ENCODE results near the gene NUP188.

The NUP188 gene

DNA sequence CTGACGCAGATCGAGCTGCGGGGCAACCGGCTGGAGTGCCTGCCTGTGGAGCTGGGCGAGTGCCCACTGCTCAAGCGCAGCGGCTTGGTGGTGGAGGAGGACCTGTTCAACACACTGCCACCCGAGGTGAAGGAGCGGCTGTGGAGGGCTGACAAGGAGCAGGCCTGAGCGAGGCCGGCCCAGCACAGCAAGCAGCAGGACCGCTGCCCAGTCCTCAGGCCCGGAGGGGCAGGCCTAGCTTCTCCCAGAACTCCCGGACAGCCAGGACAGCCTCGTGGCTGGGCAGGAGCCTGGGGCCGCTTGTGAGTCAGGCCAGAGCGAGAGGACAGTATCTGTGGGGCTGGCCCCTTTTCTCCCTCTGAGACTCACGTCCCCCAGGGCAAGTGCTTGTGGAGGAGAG lies 31.3 kb upstream of the NUP188 start:
- Histone ChIP-seq H3K27me3 (ENCODE audit: control insufficient read depth, insufficient read depth, low read length) (no peaks in the 10 kb centered on the region), H3K36me3 (ENCODE audit: control insufficient read depth, insufficient read depth, low read length) (peaks cover 41% of the 10 kb centered on the region), H3K27ac (ENCODE audit: low read depth, low read length) (no peak overlapping the region), H3K4me3 (ENCODE audit: low read depth, low read length) (no peak overlapping the region), H3K9ac (ENCODE audit: low read depth, low read length) (no peak overlapping the region), H3K9me3 (ENCODE audit: control insufficient read depth, insufficient read depth, low read length) (no peaks in the 10 kb centered on the region), H3K4me1 (ENCODE audit: control insufficient read depth, insufficient read depth, low read length) (peaks cover 15% of the 10 kb centered on the region)

DNA sequence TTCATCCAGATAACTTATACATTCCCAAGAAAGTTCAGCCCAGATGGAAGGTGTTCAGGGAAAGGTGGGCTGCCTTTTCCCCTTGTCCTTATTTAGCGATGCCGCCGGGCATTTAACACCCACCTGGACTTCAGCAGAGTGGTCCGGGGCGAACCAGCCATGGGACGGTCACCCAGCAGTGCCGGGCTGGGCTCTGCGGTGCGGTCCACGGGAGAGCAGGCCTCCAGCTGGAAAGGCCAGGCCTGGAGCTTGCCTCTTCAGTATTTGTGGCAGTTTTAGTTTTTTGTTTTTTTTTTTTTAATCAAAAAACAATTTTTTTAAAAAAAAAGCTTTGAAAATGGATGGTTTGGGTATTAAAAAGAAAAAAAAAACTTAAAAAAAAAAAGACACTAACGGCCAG lies 30.8 kb upstream of the NUP188 start:
- no peaks in the 10 kb centered on the region for H3K9me3 ChIP-seq (ENCODE audit: control insufficient read depth, insufficient read depth, low read length)
- no peak overlapping the region for H3K9ac ChIP-seq (ENCODE audit: low read depth, low read length)
- H3K4me3 ChIP-seq (ENCODE audit: low read depth, low read length), result no peak overlapping the region
- H3K36me3 ChIP-seq (ENCODE audit: control insufficient read depth, insufficient read depth, low read length), result peaks cover 40% of the 10 kb centered on the region
- peaks cover 14% of the 10 kb centered on the region for H3K4me1 ChIP-seq (ENCODE audit: control insufficient read depth, insufficient read depth, low read length)
- no peak overlapping the region for H3K27ac ChIP-seq (ENCODE audit: low read depth, low read length)
- no peaks in the 10 kb centered on the region for H3K27me3 ChIP-seq (ENCODE audit: control insufficient read depth, insufficient read depth, low read length)

DNA sequence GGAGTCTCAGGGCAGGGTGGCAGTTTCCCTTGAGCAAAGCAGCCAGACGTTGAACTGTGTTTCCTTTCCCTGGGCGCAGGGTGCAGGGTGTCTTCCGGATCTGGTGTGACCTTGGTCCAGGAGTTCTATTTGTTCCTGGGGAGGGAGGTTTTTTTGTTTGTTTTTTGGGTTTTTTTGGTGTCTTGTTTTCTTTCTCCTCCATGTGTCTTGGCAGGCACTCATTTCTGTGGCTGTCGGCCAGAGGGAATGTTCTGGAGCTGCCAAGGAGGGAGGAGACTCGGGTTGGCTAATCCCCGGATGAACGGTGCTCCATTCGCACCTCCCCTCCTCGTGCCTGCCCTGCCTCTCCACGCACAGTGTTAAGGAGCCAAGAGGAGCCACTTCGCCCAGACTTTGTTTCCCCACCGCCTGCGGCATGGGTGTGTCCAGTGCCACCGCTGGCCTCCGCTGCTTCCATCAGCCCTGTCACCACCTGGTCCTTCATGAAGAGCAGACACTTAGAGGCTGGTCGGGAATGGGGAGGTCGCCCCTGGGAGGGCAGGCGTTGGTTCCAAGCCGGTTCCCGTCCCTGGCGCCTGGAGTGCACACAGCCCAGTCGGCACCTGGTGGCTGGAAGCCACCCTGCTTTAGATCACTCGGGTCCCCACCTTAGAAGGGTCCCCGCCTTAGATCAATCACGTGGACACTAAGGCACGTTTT lies 30.2 kb upstream of the NUP188 start:
- Histone ChIP-seq H3K4me1 (ENCODE audit: control insufficient read depth, insufficient read depth, low read length) (peaks cover 11% of the 10 kb centered on the region), H3K9me3 (ENCODE audit: control insufficient read depth, insufficient read depth, low read length) (no peaks in the 10 kb centered on the region), H3K27me3 (ENCODE audit: control insufficient read depth, insufficient read depth, low read length) (no peaks in the 10 kb centered on the region), H3K36me3 (ENCODE audit: control insufficient read depth, insufficient read depth, low read length) (peaks cover 40% of the 10 kb centered on the region), H3K4me3 (ENCODE audit: low read depth, low read length) (no peak overlapping the region), H3K27ac (ENCODE audit: low read depth, low read length) (no peak overlapping the region), H3K9ac (ENCODE audit: low read depth, low read length) (no peak overlapping the region)

DNA sequence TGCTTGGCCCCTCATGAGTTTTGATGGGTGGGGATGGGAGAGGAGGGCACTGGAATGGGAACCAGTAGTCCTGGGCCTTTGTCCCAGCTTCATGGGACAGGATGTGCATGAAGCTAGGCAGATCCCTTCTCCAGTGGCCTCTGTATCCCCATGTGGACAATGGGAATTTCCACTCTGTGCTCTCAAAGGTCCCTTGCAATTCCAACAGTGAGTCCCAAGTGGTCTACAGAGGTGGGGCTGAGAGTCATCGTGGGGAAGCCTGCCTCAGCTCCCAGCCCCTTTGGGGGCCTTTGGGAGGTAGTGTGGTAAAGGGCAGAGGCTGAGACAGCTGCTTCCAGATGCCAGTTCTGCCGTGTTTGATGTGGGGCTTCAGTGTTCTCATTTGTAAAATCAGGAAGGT lies 28.6 kb upstream of the NUP188 start:
- H3K27me3 ChIP-seq (ENCODE audit: control insufficient read depth, insufficient read depth, low read length), result no peaks in the 10 kb centered on the region
- H3K27ac ChIP-seq (ENCODE audit: low read depth, low read length), result no peak overlapping the region
- no peaks in the 10 kb centered on the region for H3K9me3 ChIP-seq (ENCODE audit: control insufficient read depth, insufficient read depth, low read length)
- peaks cover 40% of the 10 kb centered on the region for H3K36me3 ChIP-seq (ENCODE audit: control insufficient read depth, insufficient read depth, low read length)
- H3K4me3 ChIP-seq (ENCODE audit: low read depth, low read length), result no peak overlapping the region
- H3K4me1 ChIP-seq (ENCODE audit: control insufficient read depth, insufficient read depth, low read length), result peaks cover 7% of the 10 kb centered on the region; the same call in 1 of the 2 replicates
- no peak overlapping the region for H3K9ac ChIP-seq (ENCODE audit: low read depth, low read length)

DNA sequence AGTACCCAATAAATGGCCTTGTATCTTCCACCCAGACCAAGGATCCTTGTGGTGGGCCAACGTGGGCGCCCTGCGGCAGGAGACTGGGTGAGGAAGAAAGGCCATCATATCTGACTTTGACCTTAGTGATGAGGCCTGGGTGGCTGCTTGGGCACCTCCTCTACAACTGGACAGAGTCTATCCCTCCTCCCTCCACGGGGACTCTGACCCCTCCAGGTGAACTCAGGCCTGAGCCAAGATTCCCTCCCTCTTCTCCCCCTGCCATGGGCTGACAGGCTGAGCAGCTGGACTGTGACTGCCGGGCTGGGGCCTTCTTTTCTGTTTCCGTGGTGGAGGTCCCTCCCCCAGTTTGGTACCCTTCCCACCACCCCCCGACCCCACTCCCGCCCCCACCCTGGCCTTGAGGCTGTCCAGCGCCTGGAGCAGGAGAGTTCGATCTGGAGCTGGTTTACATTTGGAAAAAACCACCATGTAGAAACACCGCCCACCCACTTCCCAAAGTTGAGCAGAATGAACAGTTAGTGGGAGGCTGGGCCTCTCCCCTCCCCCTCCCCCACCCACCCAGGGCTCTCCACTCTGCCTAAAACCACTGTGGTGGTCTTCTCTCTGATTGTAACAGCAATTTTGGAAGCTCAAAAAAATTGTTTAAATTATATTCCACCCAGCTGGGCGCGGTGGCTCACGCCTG lies 28.0 kb upstream of the NUP188 start:
- no peak overlapping the region for H3K9ac ChIP-seq (ENCODE audit: low read depth, low read length)
- no peak overlapping the region for H3K27ac ChIP-seq (ENCODE audit: low read depth, low read length)
- no peaks in the 10 kb centered on the region for H3K9me3 ChIP-seq (ENCODE audit: control insufficient read depth, insufficient read depth, low read length)
- H3K27me3 ChIP-seq (ENCODE audit: control insufficient read depth, insufficient read depth, low read length), result no peaks in the 10 kb centered on the region
- peaks cover 7% of the 10 kb centered on the region; the same call in 1 of the 2 replicates for H3K4me1 ChIP-seq (ENCODE audit: control insufficient read depth, insufficient read depth, low read length)
- H3K36me3 ChIP-seq (ENCODE audit: control insufficient read depth, insufficient read depth, low read length), result peaks cover 37% of the 10 kb centered on the region
- H3K4me3 ChIP-seq (ENCODE audit: low read depth, low read length), result no peak overlapping the region

DNA sequence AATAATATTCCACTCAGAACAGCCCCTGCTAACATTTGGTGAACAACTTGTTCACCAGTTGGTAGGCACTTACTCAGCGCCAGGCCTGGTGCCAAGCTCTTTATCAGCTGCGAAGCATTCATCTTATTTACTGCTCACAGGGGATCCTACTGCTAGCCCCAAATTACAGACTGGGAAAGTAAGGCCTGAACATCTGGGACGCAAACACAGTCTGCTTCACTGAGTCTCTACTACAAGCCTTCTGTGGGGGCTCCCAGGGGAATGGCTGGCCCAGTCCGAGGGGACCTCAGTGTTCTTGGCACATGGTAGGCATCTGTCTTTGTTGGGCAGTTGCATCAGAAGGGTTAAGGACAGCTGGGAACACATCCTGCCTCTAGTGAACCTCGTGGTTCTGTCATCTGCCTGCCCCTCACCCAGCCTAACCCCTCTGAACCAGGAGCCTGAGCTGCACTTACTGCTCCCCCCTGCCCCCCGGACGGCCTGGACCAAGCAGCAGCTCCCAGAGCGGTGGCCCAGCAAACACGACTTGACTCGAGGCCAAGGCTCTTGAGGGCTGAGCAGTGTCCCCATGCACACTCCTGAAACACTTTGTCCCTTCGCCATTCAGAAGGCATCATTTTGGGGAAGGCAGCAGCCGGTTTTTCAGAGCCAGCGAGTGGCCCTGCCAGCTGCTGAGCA lies 27.0 kb upstream of the NUP188 start, which contains the start of gene PHYHD1:
Gene PHYHD1, plus strand, starts transcription at position 602 of the 678 bp plus-strand sequence. CDS start 1,342 bp downstream, outside the sequence.
- 0 out of 2 replicates have a peak within 1 kb of the TSS, but pooled peaks have one; percentile 5 for H3K9ac ChIP-seq (ENCODE audit: low read depth, low read length)
- peaks cover 7% of the 10 kb centered on the region; the same call in 1 of the 2 replicates for H3K4me1 ChIP-seq (ENCODE audit: control insufficient read depth, insufficient read depth, low read length)
- peak within 1 kb of the TSS; percentile 69; the same call in 1 of the 2 replicates for H3K4me3 ChIP-seq (ENCODE audit: low read depth, low read length)
- H3K36me3 ChIP-seq (ENCODE audit: control insufficient read depth, insufficient read depth, low read length), result peaks cover 30% of the 10 kb centered on the region
- peak within 1 kb of the TSS; percentile 89 for H3K27ac ChIP-seq (ENCODE audit: low read depth, low read length)
- H3K9me3 ChIP-seq (ENCODE audit: control insufficient read depth, insufficient read depth, low read length), result no peaks in the 10 kb centered on the region
- H3K27me3 ChIP-seq (ENCODE audit: control insufficient read depth, insufficient read depth, low read length), result no peaks in the 10 kb centered on the region

DNA sequence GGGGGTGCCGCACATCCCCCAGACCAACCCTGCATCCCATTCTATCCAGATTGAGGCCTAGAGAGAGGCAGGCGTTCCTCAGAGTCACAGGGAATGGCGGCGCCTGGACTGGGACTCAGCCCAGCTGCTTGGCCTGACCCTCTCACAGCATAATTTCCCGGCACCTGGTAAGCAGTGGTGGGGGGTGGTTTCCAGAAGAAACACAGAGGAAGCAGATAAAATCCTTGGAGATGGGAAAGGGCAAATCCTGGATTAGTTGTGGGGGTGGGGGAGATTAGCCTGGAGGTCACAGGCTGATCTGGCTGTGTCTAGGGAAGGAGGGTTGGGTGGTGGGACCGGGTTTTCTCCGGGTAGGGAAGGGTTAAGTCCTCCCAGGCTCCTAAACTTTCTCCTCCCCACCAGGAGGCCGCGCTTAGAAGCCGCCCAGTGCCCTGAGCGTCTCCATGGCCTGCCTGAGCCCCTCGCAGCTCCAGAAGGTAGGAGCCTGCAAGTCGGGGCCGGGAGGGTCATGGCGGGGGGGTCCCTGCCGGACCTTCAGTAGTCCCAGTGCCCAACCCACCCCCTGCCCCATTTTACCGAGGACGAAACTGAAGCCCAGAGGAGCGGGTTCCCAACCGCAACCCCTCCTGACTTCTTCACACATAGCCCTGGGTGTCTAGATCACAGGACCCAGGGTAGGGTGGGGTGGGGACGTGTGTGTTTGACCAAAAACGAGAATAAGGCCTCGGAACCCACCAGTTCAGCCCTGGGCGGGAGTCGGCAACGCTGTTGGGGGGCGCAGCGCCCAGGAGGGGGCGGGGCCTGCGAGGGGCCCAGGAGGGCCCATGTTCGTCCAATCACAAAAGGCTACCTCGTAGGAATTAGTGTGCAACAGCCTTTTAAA lies 25.4 kb upstream of the NUP188 start:
- peaks cover 7% of the 10 kb centered on the region; the same call in 1 of the 2 replicates for H3K4me1 ChIP-seq (ENCODE audit: control insufficient read depth, insufficient read depth, low read length)
- no peaks in the 10 kb centered on the region for H3K27me3 ChIP-seq (ENCODE audit: control insufficient read depth, insufficient read depth, low read length)
- H3K36me3 ChIP-seq (ENCODE audit: control insufficient read depth, insufficient read depth, low read length), result peaks cover 15% of the 10 kb centered on the region
- H3K9ac ChIP-seq (ENCODE audit: low read depth, low read length), result 0 out of 2 replicates have a peak overlapping the region, but pooled peaks have one; percentile 46
- H3K27ac ChIP-seq (ENCODE audit: low read depth, low read length), result peak overlapping the region; percentile 89
- no peaks in the 10 kb centered on the region for H3K9me3 ChIP-seq (ENCODE audit: control insufficient read depth, insufficient read depth, low read length)
- peak overlapping the region; percentile 69 for H3K4me3 ChIP-seq (ENCODE audit: low read depth, low read length)

DNA sequence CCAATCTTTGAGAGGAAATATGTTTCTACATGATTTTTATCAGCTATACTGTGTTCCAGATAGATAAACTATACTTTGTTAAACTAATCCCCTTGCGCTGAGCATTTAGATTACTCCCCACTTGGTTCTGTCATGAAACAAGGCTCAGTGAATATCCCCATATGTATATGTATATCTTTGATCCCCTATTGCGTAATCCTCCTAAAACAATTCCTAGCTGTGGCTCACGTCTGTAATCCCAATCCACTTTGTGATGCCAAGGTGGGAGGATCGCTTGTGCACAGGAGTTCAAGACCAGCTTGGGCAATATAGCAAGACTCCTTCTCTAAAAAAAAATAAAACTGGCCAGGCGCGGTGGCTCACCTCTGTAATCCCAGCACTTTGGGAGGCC lies 24.0 kb upstream of the NUP188 start:
- 0 out of 2 replicates have a peak, but pooled peaks cover 5% of the 10 kb centered on the region for H3K36me3 ChIP-seq (ENCODE audit: control insufficient read depth, insufficient read depth, low read length)
- H3K9ac ChIP-seq (ENCODE audit: low read depth, low read length), result no peak overlapping the region
- H3K4me3 ChIP-seq (ENCODE audit: low read depth, low read length), result no peak overlapping the region
- no peaks in the 10 kb centered on the region for H3K27me3 ChIP-seq (ENCODE audit: control insufficient read depth, insufficient read depth, low read length)
- peaks cover 9% of the 10 kb centered on the region; the same call in 1 of the 2 replicates for H3K4me1 ChIP-seq (ENCODE audit: control insufficient read depth, insufficient read depth, low read length)
- no peaks in the 10 kb centered on the region for H3K9me3 ChIP-seq (ENCODE audit: control insufficient read depth, insufficient read depth, low read length)
- H3K27ac ChIP-seq (ENCODE audit: low read depth, low read length), result no peak overlapping the region

DNA sequence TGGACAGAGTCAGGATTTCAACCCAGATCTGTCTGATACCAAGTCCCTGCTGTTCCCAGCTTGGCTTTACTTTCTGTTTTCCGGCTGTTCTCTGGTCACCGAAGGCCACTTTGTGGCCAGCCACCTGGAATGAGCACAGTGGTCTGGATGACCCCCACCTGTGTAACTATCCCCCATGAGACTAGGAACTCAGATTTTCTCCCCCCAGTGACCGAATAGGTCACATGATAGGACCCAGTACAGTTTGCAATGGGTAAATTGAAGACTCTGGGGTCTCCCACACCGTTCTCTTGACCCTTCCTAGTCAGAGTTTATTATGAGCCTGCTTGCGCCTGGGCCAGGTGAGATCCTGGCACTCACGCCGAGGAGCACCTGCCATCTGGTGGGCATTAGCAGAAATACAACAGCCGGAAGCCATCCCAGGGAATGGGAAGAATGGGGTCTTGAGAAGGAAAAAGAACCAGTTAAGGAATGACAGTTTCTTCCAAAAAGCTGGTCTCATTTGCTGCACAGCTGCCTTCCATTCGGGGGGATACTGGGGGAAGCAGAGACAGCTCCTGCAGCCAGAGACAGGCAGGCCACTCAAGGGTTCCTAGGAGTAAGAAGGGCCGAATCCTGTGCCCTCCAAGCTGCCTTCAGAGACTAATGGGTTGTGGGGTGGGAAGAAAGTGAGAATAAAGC lies 19.6 kb upstream of the NUP188 start:
- H3K4me1 ChIP-seq (ENCODE audit: control insufficient read depth, insufficient read depth, low read length), result peaks cover 3% of the 10 kb centered on the region; the same call in 1 of the 2 replicates
- no peaks in the 10 kb centered on the region for H3K27me3 ChIP-seq (ENCODE audit: control insufficient read depth, insufficient read depth, low read length)
- H3K4me3 ChIP-seq (ENCODE audit: low read depth, low read length), result no peak overlapping the region
- peak overlapping the region; percentile 39 for H3K27ac ChIP-seq (ENCODE audit: low read depth, low read length)
- no peak overlapping the region for H3K9ac ChIP-seq (ENCODE audit: low read depth, low read length)
- H3K36me3 ChIP-seq (ENCODE audit: control insufficient read depth, insufficient read depth, low read length), result no peaks in the 10 kb centered on the region
- H3K9me3 ChIP-seq (ENCODE audit: control insufficient read depth, insufficient read depth, low read length), result no peaks in the 10 kb centered on the region

DNA sequence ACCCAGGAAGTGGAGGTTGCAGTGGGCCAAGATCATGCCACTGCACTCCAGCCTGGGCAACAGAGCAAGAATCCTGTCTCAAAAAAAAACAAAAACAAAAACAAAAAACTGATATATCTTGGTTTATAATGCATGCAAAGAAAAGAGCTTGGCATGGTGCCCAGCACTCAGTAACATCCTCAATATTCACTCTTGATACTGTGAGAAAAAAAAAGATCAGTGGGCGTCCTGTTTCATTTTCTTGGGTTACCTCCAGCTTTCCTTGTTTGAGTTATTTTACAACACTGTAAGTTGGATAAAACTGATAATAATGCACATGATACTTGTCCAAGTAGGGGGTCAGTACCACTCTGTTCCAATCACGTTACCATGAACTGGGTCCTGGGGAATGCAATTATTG lies 18.9 kb upstream of the NUP188 start:
- H3K27ac ChIP-seq (ENCODE audit: low read depth, low read length), result no peak overlapping the region
- H3K27me3 ChIP-seq (ENCODE audit: control insufficient read depth, insufficient read depth, low read length), result no peaks in the 10 kb centered on the region
- H3K4me1 ChIP-seq (ENCODE audit: control insufficient read depth, insufficient read depth, low read length), result peaks cover 3% of the 10 kb centered on the region; the same call in 1 of the 2 replicates
- H3K9ac ChIP-seq (ENCODE audit: low read depth, low read length), result no peak overlapping the region
- H3K9me3 ChIP-seq (ENCODE audit: control insufficient read depth, insufficient read depth, low read length), result no peaks in the 10 kb centered on the region
- no peak overlapping the region for H3K4me3 ChIP-seq (ENCODE audit: low read depth, low read length)
- no peaks in the 10 kb centered on the region for H3K36me3 ChIP-seq (ENCODE audit: control insufficient read depth, insufficient read depth, low read length)

Measured in HUES48 (cell line).